NCI-H1694 (cell line): Measurements from ENCODE around the gene ANKS6.

Experiments
- DNase-seq: peaks from one replicate; lab custom pipeline; 2025; lab: John Stamatoyannopoulos, UW

Gene ANKS6

GRCh38 chr9:98815391-98815951, 19.1 kb upstream of the ANKS6 start:
- DNase-seq = no peak

- DNase-seq = no peak
These were observed 14.8 kb upstream of the ANKS6 start for GRCh38 chr9:98811051-98811650.

DNA sequence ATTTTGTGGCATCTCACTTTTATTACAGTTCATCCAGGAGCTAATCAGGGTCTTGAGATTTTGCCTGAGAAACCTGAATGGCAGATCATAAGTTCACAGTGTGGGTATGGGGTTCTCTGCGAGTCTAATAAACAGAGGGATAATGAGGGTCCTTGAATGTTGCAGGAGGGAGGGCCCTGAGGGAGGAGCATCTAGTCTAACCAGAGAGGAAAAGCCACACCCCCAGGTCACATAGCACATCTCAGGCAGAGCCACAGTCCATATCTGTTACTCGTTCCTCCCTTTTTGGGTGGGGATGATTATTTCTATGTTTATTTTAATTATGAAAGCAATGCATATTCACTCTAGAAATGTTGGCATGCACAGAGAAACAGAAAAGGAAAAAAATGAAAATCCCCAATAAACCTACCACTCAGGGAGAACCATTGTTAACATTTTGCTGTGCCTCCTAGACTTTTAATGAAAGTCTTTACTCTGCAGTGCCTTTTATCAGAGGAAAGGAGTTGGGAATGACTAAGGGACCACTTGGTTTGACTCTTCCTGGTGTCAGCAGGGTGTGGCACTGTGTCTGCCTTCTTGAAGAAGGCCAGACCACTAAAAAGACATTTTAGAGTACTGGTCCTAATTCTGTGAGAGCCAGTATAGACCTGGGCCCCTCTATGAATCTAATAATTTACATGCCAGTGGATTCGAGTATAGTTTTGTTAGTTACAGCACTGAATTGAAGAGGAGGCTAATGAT, 13.9 kb upstream of the ANKS6 start:
- no peak for DNase-seq

GRCh38 chr9:98809311-98810101, 13.2 kb upstream of the ANKS6 start:
- DNase-seq = no peak

GRCh38 chr9:98808875-98809274, 12.5 kb upstream of the ANKS6 start:
- no peak for DNase-seq

DNA sequence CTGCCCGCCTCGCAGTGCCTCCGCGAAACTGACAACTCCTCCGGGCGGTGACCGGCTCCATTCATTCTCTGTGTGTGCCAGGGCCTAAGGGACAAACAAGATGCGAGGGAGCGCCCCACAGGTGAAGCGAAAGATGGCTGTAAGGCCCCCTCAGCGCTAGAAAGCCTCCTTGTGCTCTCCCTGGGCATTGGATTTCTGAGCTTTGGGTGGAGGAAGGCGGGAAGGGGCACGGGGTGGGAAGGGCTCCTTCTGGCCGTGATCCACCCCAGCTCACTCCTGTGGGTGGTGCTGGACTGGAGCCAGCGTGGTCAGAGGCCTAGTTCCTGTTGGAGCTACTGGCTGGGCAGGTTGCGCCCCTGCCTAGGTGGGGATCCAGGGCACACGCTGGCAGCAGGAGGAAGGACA, 12.1 kb upstream of the ANKS6 start:
- no peak for DNase-seq

DNA sequence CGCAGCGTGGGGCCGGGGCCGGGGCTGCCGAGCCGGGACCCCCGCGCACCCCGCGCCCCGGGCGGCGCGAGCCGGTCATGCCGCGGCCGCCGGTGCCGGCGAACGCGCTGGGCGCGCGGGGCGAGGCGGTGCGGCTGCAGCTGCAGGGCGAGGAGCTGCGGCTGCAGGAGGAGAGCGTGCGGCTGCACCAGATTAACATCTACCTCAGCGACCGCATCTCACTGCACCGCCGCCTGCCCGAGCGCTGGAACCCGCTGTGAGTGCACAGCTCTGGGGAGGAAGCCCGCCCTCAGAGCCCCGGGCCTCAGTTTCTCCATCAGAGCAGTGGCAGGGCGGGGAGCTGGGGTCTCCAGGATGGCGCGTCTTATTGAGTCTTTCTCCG, 11.4 kb upstream of the ANKS6 start:
- DNase-seq = no peak

DNA sequence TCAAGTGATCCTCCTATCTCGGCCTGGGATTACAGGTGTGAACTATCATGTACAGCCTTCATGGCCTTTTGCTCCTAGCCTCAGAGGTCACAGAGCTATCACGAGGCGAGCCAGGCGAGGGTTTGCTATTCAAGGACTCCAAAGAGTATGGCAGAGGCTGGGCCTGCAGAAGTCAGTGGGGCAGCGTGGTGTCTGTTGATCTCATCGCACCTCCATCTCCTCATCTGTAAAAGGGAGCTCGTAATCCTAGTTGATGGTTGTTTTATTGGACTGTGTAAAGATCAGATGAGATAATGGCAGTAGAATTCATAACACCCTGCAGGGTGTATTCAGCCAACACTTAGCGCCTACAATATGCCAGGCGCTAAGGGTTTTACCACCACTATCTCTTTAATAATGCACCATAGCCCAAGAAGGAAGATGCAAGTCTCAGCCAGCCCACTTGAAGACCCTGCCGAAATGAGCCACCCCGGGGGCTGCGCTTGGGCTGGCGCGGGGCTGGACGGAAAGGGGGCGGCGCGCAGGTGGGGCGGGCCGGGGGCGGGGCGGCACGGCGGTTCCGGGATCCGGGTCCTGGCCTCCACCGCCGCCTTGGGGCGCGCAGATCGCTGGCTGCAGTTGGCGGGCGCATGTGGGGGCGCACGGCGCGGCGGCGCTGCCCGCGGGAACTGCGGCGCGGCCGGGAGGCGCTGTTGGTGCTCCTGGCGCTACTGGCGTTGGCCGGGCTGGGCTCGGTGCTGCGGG, 10.9 kb upstream of the ANKS6 start, which contains the start of gene GALNT12:
TSS of gene GALNT12 (plus strand) at position 601 of the 744 bp plus-strand sequence. CDS start at position 630, 29 bp downstream.
- DNase-seq = no peak

DNA sequence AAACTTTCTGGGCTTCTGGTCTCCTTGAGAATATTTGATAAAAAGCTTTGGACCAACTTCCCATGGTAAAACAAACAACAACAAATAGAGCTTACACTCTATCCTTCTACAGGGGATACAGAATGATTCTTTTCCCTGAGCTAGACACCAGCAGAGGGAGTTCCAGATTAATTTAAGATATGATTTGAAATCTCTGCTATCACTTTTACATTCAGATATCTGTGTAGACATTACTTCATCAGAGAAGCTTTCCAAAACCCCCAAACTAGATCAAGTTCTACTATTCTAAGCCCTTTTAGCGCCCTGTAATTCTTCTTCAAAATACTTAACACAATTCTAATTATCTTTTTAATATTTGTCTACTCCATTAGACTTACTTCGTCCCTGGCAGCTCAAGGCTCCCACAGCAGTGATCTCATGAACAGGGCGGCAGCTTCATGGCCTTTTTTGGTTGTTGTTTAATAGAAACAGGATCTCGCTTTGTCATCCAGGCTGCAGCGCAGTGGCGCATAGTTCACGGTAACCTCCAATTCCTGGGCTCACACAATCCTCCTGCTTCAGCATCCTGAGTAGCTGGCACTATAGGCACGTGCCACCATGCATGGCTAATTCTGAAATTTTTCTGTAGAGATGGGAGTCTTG, 10.2 kb upstream of the ANKS6 start:
- no peak for DNase-seq

GRCh38 chr9:98805506-98806272, 9.3 kb upstream of the ANKS6 start:
- no peak for DNase-seq

GRCh38 chr9:98804083-98804482, 7.7 kb upstream of the ANKS6 start:
- no peak for DNase-seq

- no peak for DNase-seq
These were observed 5.6 kb upstream of the ANKS6 start for GRCh38 chr9:98801969-98802371.

- DNase-seq = peak; percentile 46
These were observed 5.2 kb upstream of the ANKS6 start for GRCh38 chr9:98801561-98801960.

DNA sequence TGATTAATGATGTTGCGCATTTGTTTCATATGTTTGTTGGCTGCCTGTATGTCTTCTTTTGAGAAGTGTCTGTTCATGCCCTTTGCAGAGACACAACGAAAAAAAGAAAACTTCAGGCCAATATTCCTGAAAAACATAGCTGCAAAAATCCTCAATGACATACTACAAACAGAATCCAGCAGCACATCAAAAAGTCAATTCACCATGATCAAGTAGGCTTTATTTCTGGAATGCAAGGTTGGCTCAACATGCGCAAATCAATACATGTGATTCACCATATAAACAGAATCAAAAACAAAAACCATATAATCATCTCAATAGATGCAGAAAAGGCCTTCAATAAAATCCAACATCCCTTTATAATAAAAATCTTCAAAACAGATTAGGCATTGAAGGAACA, 1.9 kb upstream of the ANKS6 start:
- no peak for DNase-seq

DNA sequence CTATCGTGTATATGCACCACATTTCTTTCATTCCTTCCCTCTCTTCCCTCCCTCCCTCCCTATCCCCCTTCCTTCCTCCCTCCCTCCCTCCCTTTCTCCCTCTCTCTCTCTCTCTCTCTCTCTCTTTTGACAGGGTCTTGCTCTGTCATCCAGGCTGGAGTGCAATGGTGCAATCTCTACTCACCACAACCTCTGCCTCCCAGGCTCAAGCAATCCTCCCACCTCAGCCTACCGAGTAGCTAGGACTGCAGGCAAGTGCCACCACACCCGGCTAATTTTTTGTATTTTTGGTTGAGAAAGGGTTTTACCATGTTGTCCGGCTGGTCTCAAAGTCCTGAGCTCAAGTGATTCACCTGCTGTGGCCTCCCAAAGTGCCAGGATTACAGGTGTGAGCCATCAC, 1.1 kb upstream of the ANKS6 start:
- DNase-seq = no peak

- DNase-seq = no peak
These were observed 388 bp downstream of the ANKS6 start for GRCh38 chr9:98795970-98796363.

- DNase-seq = no peak
These were observed 930 bp downstream of the ANKS6 start for GRCh38 chr9:98795295-98795955.

- no peak for DNase-seq
These were observed 1.6 kb downstream of the ANKS6 start for GRCh38 chr9:98794802-98795201.

GRCh38 chr9:98793031-98793430, 3.3 kb downstream of the ANKS6 start:
- no peak for DNase-seq
